HT1080 (cell line): ENCODE results near the gene METTL22. TPM values are rescaled to one million over a fixed set of nuclear protein-coding genes. Genes with fewer than 3 reads are reported as not detected.
"Not testable (repeated sequence)": the region's sequence is repeated elsewhere in the genome, so short reads cannot be mapped to it uniquely, and the experiment has no call there.

ENCODE experiments used
- DNase-seq: peaks from one replicate; pipeline ENCODE4 v3.0.0-alpha.2; 2015; ENCODE audit warnings: low read depth
- total RNA-seq: library from RNA; depleted of rRNA; stranded (reverse); fragments of >200 nt; shearing (Covaris generic); gene quantifications from 2 replicates; pipeline ENCODE4 v1.2.3, GENCODE V29; 2014

The METTL22 gene
- total RNA-seq, 1 experiment from 2014 or later = 17.0 TPM

GRCh38 chr16:8631818-8632465 is 10.4 kb downstream of the METTL22 start:
- no peak for DNase-seq

- no peak for DNase-seq
These were observed 11.2 kb downstream of the METTL22 start for GRCh38 chr16:8632675-8633182.

- DNase-seq = no peak
These were observed 13.7 kb downstream of the METTL22 start for GRCh38 chr16:8634991-8635736.

DNA sequence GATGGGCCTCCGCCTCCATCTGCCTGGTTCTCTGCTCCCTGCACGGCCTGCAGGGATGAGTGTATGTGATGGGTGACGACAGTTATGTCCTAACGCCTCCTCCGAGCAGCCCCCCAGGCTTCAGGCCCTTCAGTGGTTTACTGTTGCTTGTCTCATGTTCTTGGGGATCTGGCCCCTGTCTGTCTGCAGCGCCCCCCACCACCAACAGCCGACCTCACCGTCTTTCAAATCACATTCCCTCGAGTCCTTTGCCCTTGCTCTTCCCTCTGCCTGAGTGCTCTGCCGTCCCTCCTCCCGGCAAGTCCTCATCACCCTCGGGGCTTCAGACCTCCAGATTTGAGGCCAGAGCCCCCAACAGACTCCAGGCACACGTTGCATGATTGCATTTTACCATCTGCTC is 18.2 kb downstream of the METTL22 start:
- no peak for DNase-seq

DNA sequence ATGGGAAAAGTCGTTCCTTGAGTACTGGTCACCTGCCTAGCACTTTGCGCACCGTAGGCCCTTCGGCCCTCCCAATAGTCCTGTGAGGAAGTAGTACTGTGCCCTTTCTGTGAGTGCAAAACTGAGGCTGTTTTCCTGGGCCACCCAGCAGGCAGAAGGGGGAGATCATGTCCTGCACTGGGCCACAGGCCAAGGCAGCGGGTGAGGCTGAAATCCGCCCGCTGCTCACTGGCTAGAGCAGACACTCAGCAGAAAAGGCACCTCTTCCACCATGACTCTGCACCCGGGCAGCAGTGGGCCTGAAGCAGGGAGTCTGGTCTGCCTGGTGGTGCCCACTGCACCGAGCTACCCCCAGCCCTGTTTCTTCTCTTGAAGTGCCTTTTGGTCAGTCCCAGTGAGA is 20.2 kb downstream of the METTL22 start:
- no peak for DNase-seq

DNA sequence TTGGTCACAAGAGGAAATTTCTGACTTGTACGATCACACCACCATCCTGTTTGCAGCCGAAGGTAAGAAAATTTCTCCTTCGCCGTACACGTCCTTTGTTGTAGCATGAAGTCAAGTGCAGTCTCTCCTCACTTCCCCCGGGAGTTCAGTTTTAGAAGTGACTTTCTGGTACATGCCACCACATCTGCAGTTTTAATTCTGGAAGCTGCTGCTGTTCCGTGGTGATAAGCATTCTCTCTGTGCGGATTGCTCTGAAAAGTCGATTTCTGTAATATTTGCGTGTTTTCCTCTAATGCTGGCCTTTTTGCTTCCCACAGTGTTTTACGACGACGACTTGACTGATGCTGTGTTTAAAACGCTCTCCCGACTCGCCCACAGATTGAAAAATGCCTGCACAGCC is 20.6 kb downstream of the METTL22 start:
- DNase-seq = no peak

GRCh38 chr16:8644211-8645140 is 23.0 kb downstream of the METTL22 start:
- no peak for DNase-seq

- DNase-seq = no peak
These were observed 23.6 kb downstream of the METTL22 start for GRCh38 chr16:8645141-8645521.

GRCh38 chr16:8645831-8646230 is 24.3 kb downstream of the METTL22 start:
- no peak for DNase-seq

- DNase-seq = no peak
These were observed 25.0 kb downstream of the METTL22 start for GRCh38 chr16:8646326-8647053.

DNA sequence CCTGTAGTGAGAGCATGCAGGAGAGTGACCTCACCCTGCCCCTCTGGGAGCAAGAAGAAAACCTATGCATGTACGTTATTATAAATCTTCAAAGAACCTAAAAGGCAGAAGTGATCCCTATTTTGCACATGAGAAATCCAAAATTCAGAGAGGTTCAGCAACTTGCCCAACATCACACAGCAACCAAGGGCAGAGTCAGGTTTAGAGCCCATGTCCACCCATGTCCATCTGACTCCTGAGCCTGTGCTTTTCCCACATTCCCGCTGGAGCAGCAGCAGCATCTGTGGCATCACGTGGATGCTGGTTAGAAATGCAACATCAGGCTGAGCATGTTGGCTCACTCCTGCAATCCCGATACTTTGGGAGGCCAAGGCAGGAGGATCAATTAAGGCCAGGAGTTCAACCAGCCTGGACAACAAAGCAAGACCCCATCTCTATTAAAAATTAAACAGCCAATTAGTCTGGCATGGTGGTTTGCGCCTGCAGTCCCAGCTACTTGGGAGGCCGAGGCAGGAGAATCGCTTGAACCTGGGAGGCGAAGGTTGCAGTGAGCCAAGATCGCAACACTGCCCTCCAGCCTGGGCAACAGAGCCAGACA is 26.3 kb downstream of the METTL22 start:
- no peak for DNase-seq

GRCh38 chr16:8648877-8649276 is 27.4 kb downstream of the METTL22 start:
- no peak for DNase-seq

- DNase-seq = no peak
These were observed 28.5 kb downstream of the METTL22 start for GRCh38 chr16:8649829-8650554.

- not testable (repeated sequence) for DNase-seq
These were observed 30.5 kb downstream of the METTL22 start for GRCh38 chr16:8651958-8652357.

- peak; percentile 42 for DNase-seq
These were observed 33.8 kb downstream of the METTL22 start for GRCh38 chr16:8655184-8655717.

- DNase-seq = no peak
These were observed 34.9 kb downstream of the METTL22 start for GRCh38 chr16:8656376-8656775.

GRCh38 chr16:8660841-8661301 is 39.4 kb downstream of the METTL22 start:
- peak; percentile 59 for DNase-seq

DNA sequence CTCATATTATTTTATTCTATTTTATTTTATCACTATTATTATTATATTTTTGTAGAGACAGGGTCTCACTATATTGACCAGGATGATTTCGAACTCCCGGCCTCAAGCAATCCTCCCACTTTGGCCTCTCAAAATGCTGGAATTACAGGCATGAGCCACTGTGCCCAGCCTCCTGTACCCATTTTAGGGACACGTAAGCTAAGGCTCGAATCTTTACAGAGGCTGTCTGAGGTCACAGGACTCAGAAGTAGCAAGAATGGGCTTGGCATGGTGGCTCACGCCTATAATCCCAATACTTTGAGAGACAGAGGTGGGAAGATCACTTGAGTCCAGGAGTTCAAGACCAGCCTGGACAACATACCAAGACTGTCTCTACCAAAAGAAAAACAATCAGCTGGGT is 40.2 kb downstream of the METTL22 start:
- DNase-seq = no peak
